Left colon (tissue), 2 donors: ENCODE data around the gene ZNF300. TPM values are rescaled to one million over a fixed set of nuclear protein-coding genes. Genes with fewer than 3 reads are reported as not detected.
"Not testable (repeated sequence)": the region's sequence is repeated elsewhere in the genome, so short reads cannot be mapped to it uniquely, and the experiment has no call there.

Experiments used
- ATAC-seq: fragments of 200-7000 bp; cut with Tn5 transposase; one replicate; pipeline ENCODE4 v1.9.1; 2020; ENCODE audit warnings: mild to moderate bottlenecking, moderate library complexity
- DNase-seq, 2 donors: peaks; one replicate each; pipeline ENCODE4 v3.0.0-alpha.2; 2020
- intact Hi-C, 2 donors: fragments of 100-400 bp; cut with DNase I in 1 of 2; cut with micrococcal nuclease in 1 of 2; formaldehyde crosslinking; loops; one replicate each; pipeline versions ENCODE4 v1.11.2 to v1.14.0; 2022; cut with DNase I, micrococcal nuclease
- long read RNA-seq: library from polyadenylated mRNA; unstranded; transcript quantifications from one replicate; pipeline ENCODE4 v2.0.0, GENCODE V29; 2021
- total RNA-seq, 2 donors: library from RNA; stranded (reverse); fragmentation: NEBNext Ultra II Directional; extraction: Animal tissue kit (Norgen Biotek cat#: 25700); gene quantifications; one replicate each; pipeline ENCODE4 v1.2.1, GENCODE V29; 2021
- donor health status: DM: no; HTN: no; CAD: no.
- donor health status: DM: yes; HTN: yes; CAD: no.

The ZNF300 gene
- total RNA-seq: 1 to 10 TPM; 1.6 to 2.0 TPM
- long read RNA-seq, full-length matches to known transcripts: 2 of 2 reads
- long read RNA-seq, partial matches to known transcripts: 0 of 2 reads
- long read RNA-seq, other reads (novel, unspliced or antisense): 0 of 2 reads

DNA sequence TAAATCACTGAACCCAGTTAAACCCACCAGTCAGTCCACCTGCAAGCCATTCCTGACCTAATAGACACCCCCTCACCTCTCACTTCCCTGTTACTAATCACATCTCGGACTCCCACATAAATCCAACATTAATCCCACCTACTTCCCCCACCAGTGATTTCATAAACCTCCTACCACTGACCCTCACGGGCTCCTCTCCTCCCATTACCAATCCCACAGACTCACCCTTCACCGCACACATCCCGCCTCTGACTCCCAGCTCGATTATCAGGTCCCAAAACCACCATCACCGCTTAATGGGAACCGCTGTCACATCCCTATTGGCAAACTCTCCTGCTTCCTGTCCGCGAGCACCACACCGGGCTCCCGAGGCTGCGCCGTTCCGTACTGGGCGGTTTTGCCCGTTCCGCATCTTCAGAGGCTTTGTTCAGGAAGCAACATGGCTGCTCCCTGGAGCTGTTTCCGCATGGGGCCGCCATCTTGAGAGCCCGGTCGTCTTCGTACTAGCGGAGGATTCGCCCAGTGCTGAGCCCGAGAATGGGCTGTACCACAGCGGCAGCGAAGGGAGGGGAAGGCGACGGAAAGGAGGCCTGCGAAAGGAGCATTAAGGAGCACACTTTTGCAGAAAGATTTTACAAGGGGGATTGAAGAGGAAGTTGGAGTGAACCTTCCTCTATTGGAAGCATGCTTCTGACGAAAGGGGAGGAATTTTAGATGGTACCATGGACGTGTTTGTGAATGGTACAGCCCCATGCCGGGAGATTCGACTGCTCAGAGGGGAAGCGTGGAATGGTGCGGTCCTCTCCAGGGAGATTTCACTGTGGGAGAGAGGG, at the start of gene ZNF300:
TSS of gene ZNF300 (minus strand) at position 502 of the 833 bp plus-strand sequence. CDS start 1,825 bp downstream, outside the sequence.
- intact Hi-C loops: no loop called here
- DNase-seq (peak; percentile 79 to 86), ATAC-seq (peak; percentile 100)

DNA sequence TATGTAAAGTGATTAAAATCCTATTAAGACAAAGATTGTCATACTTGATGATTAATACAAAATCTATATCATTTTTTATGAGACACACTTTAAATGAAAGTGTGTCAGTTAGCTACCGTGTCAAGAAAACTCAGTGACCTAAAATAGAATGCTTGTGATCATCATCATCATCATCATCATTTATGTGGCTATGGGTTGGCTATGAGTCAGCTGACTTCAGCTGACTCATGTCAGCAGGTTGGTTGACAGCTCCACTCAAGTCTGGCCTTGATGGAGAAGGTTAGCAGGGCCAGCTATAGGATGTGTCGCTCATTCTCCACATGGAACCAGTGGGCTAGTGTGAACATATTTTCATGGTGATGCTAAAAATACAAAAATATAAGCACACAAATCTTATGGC, 43.8 kb upstream of the ZNF300 start:
- no peak for DNase-seq
- intact Hi-C loops: no loop called here

DNA sequence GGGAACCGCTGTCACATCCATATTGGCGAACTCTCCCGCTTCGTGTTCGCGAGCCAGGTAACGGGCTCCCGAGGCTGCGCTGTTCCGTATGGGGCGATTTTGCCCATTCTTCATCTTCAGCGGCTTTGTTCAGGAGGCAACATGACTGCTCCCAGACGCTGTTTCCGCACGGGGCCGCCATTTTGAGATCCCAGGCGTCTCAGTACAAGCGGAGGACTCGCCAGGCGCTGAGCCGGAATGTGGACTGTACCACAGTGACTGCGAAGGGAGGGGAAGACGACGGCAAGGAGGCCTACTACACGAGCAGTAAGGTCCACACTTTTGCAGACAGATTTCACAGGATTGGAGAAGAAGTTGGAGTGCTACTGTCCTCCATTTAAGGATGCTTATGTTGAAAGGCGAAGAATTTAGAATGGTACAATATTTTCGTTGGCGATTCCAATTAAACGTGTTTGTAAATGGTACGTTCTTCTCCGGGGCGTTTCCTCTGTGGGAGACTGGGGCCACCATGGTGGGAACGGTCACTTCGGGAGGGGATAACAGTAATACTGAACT, 41.6 kb upstream of the ZNF300 start:
- intact Hi-C loops: no loop called here
- ATAC-seq: peak; percentile 28
- DNase-seq: peak; percentile 43 to 54

More for the DNA sequence above, 43.8 kb upstream of the ZNF300 start:
- no peak for ATAC-seq

GRCh38 chr5:150945947-150946346, 41.2 kb upstream of the ZNF300 start:
- intact Hi-C loops: no loop called here
- DNase-seq (no peak), ATAC-seq (no peak)

DNA sequence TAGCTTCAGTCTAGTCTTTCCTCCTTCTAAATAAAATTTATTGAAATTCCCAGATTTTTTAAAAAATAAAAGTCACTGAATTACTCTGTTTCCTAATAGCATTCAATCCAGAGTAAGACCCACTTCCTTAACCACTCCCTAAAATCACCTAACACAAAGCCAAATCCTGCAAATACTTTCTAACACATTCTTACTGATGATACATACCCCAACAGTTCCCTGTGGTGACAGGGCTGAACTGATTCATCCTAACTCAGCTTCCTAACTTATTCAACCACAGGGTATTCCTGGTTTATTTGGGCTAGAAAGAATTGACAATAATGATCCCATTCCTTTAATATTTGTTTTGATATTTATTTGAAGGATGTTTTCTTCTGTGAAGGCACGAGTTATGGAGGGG, 40.7 kb upstream of the ZNF300 start:
- DNase-seq (no peak), ATAC-seq (no peak)
- intact Hi-C loops: no loop called here

GRCh38 chr5:150931368-150931965, 26.7 kb upstream of the ZNF300 start:
- ATAC-seq (no peak), DNase-seq (no peak)
- intact Hi-C loops: no loop called here

DNA sequence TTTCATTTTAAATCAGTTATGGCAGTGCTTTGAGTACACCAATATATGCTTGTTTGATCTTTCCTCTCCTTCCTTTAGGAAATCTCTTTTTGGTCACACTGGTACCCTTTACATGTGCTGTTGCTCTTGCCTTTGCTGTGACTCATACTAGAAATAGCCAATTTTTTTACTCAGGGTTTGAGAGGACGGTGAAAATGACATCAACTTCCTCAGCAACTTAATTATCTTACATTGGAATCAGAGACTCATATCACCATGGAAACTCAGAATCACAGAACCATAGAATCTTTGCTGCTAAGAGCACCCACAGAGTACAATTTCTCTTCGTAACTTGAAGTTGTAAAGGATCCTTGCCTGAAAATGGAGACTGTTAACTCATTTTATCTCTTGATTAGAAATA, 13.8 kb upstream of the ZNF300 start:
- intact Hi-C loops: no loop called here

DNA sequence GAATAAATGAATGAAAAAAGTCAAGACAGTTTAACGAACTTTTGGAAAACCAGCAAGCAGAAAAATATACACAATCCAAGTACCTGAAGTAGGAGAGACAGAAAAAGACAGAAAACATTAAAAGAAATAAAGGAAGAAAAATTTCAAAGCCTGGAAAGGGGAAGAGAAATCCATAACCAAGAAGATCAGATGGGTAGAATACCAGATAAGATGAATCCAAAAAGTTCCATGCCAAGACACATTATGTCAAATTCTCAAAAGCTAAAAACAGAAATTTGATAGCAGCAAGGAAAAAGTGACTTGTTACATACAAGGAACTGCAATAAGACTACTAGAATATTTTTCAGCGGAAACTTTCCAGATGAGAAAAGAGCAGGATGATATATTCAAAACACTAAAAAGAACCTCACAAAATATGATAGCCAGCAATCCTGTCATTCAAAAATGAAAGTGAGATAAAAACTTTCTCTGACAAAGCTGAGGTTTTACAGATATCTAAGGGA, 7.6 kb upstream of the ZNF300 start:
- intact Hi-C loops: no loop called here
- DNase-seq (no peak), ATAC-seq (no peak)

More for the DNA sequence above, 13.8 kb upstream of the ZNF300 start:
- DNase-seq: no peak
- no peak for ATAC-seq

DNA sequence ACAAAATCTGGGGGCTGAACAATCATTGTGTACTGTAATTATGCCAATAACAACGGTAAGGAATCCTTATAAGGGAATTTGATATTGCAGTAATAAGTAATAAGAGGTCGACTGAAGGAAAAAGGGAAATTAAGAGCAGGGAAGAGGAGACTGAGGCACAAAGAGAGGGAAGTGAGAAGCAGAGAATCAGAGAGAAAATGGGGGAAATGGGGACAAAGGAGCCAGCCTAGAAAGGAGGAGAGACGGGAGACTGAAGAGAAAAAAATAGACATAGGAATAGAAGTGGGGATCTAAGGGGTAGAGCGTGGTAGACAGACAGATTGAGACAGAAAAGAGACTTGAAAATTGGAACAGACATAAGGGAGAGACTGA, 518 bp upstream of the ZNF300 start:
- no peak for ATAC-seq
- intact Hi-C loops: no loop called here
- DNase-seq: no peak

DNA sequence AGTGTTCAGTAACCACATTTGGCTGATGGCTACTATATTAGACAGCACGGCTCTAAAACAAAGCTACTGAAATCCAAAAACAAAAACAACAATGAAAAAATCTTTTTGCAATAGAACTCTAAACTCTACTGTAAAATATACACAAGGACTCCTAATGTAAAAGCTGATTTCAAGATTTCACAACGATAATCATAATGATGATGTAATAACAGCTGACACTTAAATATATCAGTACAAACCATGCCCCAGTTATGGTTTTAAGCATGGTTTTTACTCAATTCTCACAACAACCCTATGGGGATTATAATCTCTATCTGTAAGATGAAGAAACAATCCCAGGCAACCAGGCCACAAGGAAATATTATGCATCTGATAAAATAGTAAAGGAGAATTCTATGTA, 3.3 kb downstream of the ZNF300 start:
- ATAC-seq (no peak), DNase-seq (no peak)
- intact Hi-C loops: no loop called here

- no peak for DNase-seq
- intact Hi-C loops: no loop called here
- ATAC-seq: no peak
Measured at GRCh38 chr5:150895431-150896428, 9.1 kb downstream of the ZNF300 start.

DNA sequence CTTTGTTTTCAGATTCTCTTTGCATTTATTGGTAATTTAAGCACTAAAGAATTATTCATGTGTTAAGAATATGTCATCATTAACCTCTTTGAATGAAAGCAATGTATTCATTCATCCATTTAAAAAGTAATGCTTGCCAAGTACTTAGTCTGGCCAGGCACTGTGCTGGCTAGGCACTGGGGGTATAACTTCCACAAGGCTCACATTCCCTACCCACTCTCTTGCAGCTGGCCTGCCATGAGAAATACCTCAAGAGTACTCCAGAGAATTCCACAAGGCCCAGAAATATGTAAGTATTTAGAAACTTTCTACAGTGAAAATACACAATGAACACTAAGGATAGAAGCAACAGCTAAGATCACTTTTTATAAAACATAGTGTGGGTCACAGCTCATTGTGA, 25.4 kb downstream of the ZNF300 start:
- no peak for DNase-seq
- no peak for ATAC-seq
- intact Hi-C loops: no loop called here

DNA sequence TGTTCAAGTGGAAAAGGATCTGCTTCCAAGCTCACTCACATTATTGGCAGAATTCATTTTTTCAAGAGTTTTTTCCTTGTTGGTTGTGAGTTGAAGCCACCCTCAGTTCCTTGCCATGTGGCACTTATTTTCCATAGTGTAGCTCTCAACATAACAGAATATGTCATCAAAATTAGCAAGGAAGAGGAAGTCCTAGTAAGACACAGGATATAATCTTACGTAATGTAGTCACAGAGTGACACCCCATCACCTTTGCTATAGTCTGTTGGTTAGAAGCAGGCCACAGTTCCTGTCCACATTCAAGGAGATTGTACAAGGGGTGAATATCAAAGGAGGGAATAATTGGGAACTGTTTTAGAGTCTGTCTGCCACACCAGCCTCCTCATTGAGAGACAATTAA, 42.7 kb downstream of the ZNF300 start:
- no peak for DNase-seq
- intact Hi-C loops: no loop called here
- no peak for ATAC-seq

- no peak for ATAC-seq
- intact Hi-C loops: no loop called here
- no peak for DNase-seq
Measured at GRCh38 chr5:150860246-150860821, 44.4 kb downstream of the ZNF300 start.

DNA sequence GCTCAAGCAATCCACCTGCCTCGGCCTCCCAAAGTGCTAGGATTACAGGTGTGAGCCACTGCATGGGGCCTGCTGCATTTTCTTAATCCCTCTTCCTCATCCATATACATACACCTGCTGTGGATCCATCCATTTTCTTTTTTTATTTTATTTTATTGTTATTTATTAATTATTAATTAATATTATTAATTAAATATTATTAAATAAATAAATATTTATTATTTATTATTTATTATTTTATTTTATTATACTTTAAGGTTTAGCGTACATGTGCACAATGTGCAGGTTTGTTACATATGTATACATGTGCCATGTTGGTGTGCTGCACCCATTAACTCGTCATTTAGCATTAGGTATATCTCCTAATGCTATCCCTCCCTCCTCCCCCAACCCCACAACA, 48.1 kb downstream of the ZNF300 start:
- ATAC-seq, DNase-seq, intact Hi-C loops: not testable (repeated sequence)

GRCh38 chr5:150853561-150853960, 51.2 kb downstream of the ZNF300 start:
- intact Hi-C loops: no loop called here
- ATAC-seq (no peak), DNase-seq (no peak)

- intact Hi-C loops: no loop called here
- ATAC-seq: no peak
- no peak for DNase-seq
Measured at GRCh38 chr5:150851039-150851438, 53.7 kb downstream of the ZNF300 start.

- DNase-seq (no peak), ATAC-seq (no peak)
- intact Hi-C loops: loop anchor here in 1 of 2 donors (10.0 kb wide), 2 partner anchors 143 to 283 kb away; partner anchors contain the start of gene RBM22
Measured at GRCh38 chr5:150848271-150848670, 56.5 kb downstream of the ZNF300 start.
